ENCODE measurements around the gene DIP2C. TPM values are rescaled to one million over a fixed set of nuclear protein-coding genes. Genes with fewer than 3 reads are reported as not detected.

DIP2C gene
- total RNA-seq, 1 donor from 2014 or later: 10.1 TPM

DNA sequence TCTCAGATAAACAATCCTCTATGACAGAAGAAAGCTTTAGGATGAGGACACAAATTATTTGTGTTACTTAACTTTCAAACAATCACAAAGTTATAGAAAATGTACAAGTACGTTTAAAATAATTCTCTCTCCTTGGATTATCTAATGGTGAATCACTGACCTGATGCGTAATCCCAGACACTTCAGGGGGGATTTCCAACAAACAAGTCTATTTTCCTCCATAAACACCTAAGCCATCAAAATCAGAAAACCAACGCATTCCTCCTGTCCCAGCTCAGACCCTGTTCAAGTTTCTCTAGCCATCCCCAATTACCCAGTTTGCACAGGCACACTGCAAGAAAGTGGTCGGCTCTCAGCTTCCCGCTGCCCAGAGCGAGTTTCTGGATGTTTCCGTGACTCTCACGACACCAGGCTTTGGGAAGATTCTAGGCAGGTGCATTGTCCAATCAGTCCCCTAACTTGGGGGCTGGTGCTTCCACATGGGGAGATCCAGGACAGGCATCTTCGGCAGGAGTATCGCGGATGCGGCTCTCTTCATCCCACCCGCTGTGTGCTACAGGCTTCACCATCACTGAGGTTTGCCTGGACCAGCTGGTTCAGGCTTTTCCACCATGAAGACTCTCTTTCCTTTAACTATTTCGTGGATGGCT, 354.2 kb downstream of the DIP2C start:
- no peak overlapping the region for H3K27ac Mint-ChIP-seq
- no peaks in the 10 kb centered on the region for H3K4me1 ChIP-seq

DNA sequence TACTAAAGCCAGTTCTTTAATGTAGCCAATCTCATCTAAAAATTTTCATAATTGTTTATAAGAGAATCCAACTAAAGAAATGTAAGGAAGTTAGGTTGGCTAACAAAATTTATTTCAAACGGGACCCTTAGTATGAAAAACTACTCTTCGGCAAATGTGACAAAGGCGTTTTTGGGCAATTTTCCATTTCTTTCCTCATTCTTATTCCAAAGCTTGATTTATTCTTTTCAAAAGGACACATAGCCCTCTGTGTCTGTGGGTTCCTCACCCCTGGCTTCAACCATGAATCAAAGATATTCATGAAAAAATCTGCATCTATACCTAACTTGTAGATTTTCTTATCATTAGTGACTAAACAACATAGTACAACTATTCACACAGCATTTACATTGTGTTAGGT, 358.3 kb downstream of the DIP2C start:
- H3K27me3 ChIP-seq: no peaks in the 10 kb centered on the region
- H3K4me3 ChIP-seq: no peak overlapping the region
- H3F3A ChIP-seq (ENCODE audit: low read depth): peaks cover 9% of the 10 kb centered on the region
- H3K4me2 ChIP-seq: no peak overlapping the region
- H3K27me3 Mint-ChIP-seq (ENCODE audit: insufficient read depth, low read depth): peaks cover 2% of the 10 kb centered on the region
- peaks cover 6% of the 10 kb centered on the region for H3K4me1 Mint-ChIP-seq
- H3K9me3 ChIP-seq (ENCODE audit: low read depth): no peaks in the 10 kb centered on the region
- no peaks in the 10 kb centered on the region for H3K36me3 ChIP-seq
- H4K20me1 ChIP-seq (ENCODE audit: low read depth): no peaks in the 10 kb centered on the region
- no peak overlapping the region for H3K27ac Mint-ChIP-seq
- no peaks in the 10 kb centered on the region for H3K9me3 Mint-ChIP-seq
- no peak overlapping the region for H3K27ac ChIP-seq
- no peak overlapping the region for H2AFZ ChIP-seq (replicated peaks)
- peaks cover 5% of the 10 kb centered on the region for H3K4me1 ChIP-seq
- no peak overlapping the region for H3K9ac ChIP-seq
- no peak for TF ChIP-seq EZH2phosphoT487 (IDR thresholded peaks at IDR 0.05)
- no peak for TF ChIP-seq EZH2 (IDR thresholded peaks at IDR 0.05)
- TF ChIP-seq, protein P1, sequence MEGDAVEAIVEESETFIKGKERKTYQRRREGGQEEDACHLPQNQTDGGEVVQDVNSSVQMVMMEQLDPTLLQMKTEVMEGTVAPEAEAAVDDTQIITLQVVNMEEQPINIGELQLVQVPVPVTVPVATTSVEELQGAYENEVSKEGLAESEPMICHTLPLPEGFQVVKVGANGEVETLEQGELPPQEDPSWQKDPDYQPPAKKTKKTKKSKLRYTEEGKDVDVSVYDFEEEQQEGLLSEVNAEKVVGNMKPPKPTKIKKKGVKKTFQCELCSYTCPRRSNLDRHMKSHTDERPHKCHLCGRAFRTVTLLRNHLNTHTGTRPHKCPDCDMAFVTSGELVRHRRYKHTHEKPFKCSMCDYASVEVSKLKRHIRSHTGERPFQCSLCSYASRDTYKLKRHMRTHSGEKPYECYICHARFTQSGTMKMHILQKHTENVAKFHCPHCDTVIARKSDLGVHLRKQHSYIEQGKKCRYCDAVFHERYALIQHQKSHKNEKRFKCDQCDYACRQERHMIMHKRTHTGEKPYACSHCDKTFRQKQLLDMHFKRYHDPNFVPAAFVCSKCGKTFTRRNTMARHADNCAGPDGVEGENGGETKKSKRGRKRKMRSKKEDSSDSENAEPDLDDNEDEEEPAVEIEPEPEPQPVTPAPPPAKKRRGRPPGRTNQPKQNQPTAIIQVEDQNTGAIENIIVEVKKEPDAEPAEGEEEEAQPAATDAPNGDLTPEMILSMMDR (IDR thresholded peaks at IDR 0.05): no peak
- no peak for DNase-seq (ENCODE audit: low spot score)
- H3K36me3 Mint-ChIP-seq: peaks cover 11% of the 10 kb centered on the region
- no peak overlapping the region for H3K4me3 Mint-ChIP-seq
- H3K79me2 ChIP-seq (ENCODE audit: low read depth): no peaks in the 10 kb centered on the region

More for the DNA sequence above, 354.2 kb downstream of the DIP2C start:
- Histone ChIP-seq H3K27me3 (no peaks in the 10 kb centered on the region), H3K27ac (no peak overlapping the region), H4K20me1 (ENCODE audit: low read depth) (no peaks in the 10 kb centered on the region), H3F3A (ENCODE audit: low read depth) (peaks cover 3% of the 10 kb centered on the region), H3K9me3 (ENCODE audit: low read depth) (no peaks in the 10 kb centered on the region), H3K4me2 (no peak overlapping the region), H3K4me3 (no peak overlapping the region), H3K36me3 (no peaks in the 10 kb centered on the region), H3K9ac (no peak overlapping the region), H2AFZ (replicated peaks) (no peak overlapping the region), H3K79me2 (ENCODE audit: low read depth) (no peaks in the 10 kb centered on the region)
- Mint-ChIP-seq H3K36me3 (peaks cover 24% of the 10 kb centered on the region), H3K9me3 (no peaks in the 10 kb centered on the region), H3K27me3 (ENCODE audit: insufficient read depth, low read depth) (peaks cover 5% of the 10 kb centered on the region), H3K4me1 (no peaks in the 10 kb centered on the region), H3K4me3 (no peak overlapping the region)
- DNase-seq (ENCODE audit: low spot score): no peak
- no peak for TF ChIP-seq EZH2 (IDR thresholded peaks at IDR 0.05)
- TF ChIP-seq, protein P1 (IDR thresholded peaks at IDR 0.05): no peak
- no peak for TF ChIP-seq EZH2phosphoT487 (IDR thresholded peaks at IDR 0.05)

DNA sequence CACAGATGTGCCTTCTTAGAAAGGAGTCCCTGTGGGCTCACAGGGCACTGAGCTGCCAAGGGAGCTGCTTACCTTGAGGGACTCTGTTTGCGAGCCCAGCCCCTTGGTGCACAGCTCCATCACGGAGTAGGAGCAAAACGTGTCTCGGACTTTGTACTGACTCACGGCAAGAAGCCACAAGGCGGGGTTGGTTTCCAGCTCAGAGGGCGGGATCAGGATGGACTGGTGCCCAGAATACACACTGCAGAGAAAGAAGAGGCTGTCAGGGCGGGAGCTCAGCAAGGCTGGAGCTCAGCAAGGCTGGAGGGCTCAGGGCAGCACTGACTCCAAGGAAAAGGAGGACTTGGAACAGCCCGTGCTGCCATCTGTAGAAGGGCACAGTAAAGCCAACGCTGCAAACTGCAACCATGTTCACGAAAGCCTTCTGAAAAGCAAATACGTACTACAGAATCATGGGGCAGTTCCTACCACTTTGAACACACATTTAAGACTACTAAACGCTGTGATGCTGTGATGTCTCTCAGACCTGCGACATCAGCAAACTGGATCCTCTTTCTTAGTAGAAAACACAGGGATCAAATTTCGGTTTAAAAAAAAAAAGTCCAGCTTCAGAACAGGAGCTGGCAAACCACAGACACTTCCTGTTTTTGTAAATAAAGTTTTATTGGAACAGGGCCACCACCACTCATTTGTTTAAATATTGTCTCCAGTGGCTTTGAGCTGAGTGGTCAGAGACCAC, 359.9 kb downstream of the DIP2C start:
- no peaks in the 10 kb centered on the region for H3K79me2 ChIP-seq (ENCODE audit: low read depth)
- Mint-ChIP-seq H3K27me3 (ENCODE audit: insufficient read depth, low read depth) (no peaks in the 10 kb centered on the region), H3K4me1 (peaks cover 6% of the 10 kb centered on the region), H3K36me3 (peaks cover 17% of the 10 kb centered on the region), H3K4me3 (peak overlapping the region; percentile 56), H3K9me3 (no peaks in the 10 kb centered on the region), H3K27ac (peak overlapping the region; percentile 9)
- H2AFZ ChIP-seq (replicated peaks): no peak overlapping the region
- no peaks in the 10 kb centered on the region for H3K27me3 ChIP-seq
- H3F3A ChIP-seq (ENCODE audit: low read depth): peaks cover 6% of the 10 kb centered on the region
- TF ChIP-seq EZH2 (IDR thresholded peaks at IDR 0.05) (no peak), EZH2phosphoT487 (IDR thresholded peaks at IDR 0.05) (no peak)
- TF ChIP-seq, protein P1 (IDR thresholded peaks at IDR 0.05): no peak
- peaks cover 5% of the 10 kb centered on the region for H3K4me1 ChIP-seq
- no peak overlapping the region for H3K9ac ChIP-seq
- no peaks in the 10 kb centered on the region for H4K20me1 ChIP-seq (ENCODE audit: low read depth)
- H3K4me3 ChIP-seq: no peak overlapping the region
- no peaks in the 10 kb centered on the region for H3K36me3 ChIP-seq
- peak; percentile 43 for DNase-seq (ENCODE audit: low spot score)
- H3K9me3 ChIP-seq (ENCODE audit: low read depth): no peaks in the 10 kb centered on the region
- H3K4me2 ChIP-seq: no peak overlapping the region
- no peak overlapping the region for H3K27ac ChIP-seq

All from neural progenitor cell (in vitro differentiated cells).